Mucosa of rectum (tissue), 2 donors: ENCODE measurements around the gene HLCS.
"Not testable (repeated sequence)": the region's sequence is repeated elsewhere in the genome, so short reads cannot be mapped to it uniquely, and the experiment has no call there.

Experiments
- H3K27ac ChIP-seq, 2 donors: one replicate each; pipeline ENCODE4 v1.7.0; 2013; ENCODE audit warnings: inconsistent platforms in 2 of 2, low read depth in 2 of 2, low read length in 2 of 2
- H3K27me3 ChIP-seq, 2 donors: one replicate each; pipeline ENCODE4 v1.7.0; 2013; ENCODE audit warnings: low read length in 2 of 2; ENCODE audit not compliant: control insufficient read depth in 2 of 2, insufficient read depth in 2 of 2
- H3K36me3 ChIP-seq, 2 donors: one replicate each; pipeline ENCODE4 v1.7.0; 2013; ENCODE audit warnings: low read length in 2 of 2; ENCODE audit not compliant: control insufficient read depth in 2 of 2, insufficient read depth in 2 of 2
- H3K4me1 ChIP-seq, 2 donors: one replicate each; pipeline ENCODE4 v1.7.0; 2013; ENCODE audit warnings: low read length in 2 of 2, mild to moderate bottlenecking in 1 of 2; ENCODE audit not compliant: control insufficient read depth in 2 of 2, insufficient read depth in 2 of 2
- H3K4me3 ChIP-seq, 2 donors: one replicate each; pipeline ENCODE4 v1.7.0; 2013; ENCODE audit warnings: low read length in 2 of 2
- H3K9ac ChIP-seq, 2 donors: one replicate each; pipeline ENCODE4 v1.7.0; 2013; ENCODE audit warnings: low read length in 2 of 2, low read depth in 1 of 2, mild to moderate bottlenecking in 1 of 2
- H3K9me3 ChIP-seq, 2 donors: one replicate each; pipeline ENCODE4 v1.7.0; 2013; ENCODE audit warnings: low read length in 2 of 2; ENCODE audit not compliant: control insufficient read depth in 2 of 2
- donor health status: healthy.
- donor health status: Normal muscosa, but diverticular disease.

The HLCS gene

DNA sequence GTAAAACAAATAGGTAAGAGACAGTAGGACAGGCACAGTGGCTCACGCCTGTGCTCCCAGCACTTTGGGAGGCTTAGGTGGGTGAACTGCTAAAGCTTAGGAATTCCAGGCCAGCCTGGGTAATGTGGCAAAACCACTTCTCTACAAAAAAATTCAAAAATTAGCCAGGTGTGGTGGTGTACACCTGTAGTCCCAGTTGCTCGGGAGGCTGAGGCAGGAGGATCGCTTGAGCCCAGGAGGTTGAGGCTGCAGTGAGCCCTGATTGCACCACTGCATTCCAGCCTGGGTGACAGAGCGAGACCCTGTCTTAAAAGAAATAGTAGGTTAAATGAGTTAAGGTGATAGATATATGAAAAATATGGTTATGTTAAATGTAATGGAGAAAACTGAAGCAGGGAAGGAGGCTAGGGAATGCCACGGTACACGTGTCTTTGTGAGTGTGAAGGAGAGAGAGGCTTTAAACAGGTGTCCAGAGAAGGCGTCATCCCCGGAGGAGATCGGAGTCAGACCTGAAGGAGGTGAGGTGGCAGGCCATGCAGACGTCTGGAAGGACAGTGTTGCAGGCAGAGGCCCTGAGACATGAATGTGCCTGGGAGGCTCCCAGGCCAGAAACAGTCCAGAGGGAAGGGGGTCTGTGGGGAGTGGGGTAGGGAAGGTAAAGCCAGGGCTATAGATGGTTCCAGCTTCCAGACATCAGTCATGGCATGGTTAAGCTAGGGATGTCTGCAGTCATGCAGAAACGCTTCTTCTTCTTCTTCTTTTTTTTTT lies 32.8 kb upstream of the HLCS start:
- Histone ChIP-seq H3K27me3 (peaks cover 0 to 2% of the 10 kb centered on the region in 2 donors), H3K9ac (no peak overlapping the region), H3K36me3 (no peaks in the 10 kb centered on the region), H3K4me3 (no peak overlapping the region), H3K9me3 (no peaks in the 10 kb centered on the region), H3K4me1 (no peaks in the 10 kb centered on the region), H3K27ac (no peak overlapping the region)

DNA sequence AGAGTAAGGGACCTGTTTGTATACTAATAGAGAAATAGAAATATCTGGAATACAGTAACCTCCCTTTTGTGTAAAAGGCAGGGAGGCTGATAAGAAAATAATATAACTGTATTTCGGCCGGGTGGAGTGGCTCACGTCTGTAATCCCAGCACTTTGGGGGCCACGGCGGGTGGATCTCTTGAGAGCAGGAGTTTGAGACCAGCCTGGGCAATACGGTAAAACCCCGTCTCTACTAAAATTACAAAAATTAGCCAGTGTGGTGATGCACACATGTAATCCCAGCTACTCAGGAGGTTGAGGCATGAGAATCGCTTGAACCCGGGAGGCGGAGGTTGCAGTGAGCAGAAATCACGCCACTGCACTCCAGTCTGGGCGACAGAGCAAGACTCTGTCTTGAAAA lies 28.8 kb upstream of the HLCS start:
- H3K9ac ChIP-seq, H3K27me3 ChIP-seq, H3K9me3 ChIP-seq, H3K4me3 ChIP-seq, H3K36me3 ChIP-seq, H3K4me1 ChIP-seq, H3K27ac ChIP-seq: not testable (repeated sequence)

DNA sequence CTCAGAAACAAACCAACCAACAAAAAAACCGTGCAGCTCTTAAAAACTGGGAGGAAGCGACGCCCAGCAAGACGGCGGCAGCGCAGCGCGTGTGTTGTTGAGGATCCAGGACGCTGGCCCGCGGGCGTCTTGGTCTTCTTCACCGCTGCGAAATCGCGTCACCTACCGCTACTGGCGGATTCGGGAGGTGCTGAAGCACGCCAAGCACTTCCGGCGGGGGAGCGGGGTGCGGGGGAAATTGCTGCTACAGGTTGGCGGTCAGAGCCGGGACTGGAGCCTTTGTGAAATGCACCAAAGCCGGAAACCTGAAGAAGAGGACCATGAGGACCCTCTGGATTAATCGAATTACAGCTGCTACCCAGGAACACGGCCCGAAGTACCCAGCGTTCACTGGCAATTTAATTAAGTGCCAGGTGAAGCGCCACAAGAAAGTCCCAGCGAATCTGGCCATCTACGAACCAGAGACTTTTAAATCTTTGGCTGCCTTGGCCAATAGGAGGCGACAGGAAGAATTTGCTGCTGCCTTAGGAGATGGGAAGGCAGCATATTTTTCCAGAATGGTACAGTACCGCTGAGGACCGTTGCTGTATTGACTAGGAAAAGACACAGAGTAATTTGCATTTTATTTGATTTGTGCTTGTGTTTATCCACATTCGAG lies 28.2 kb upstream of the HLCS start:
- H3K4me3 ChIP-seq: no peak overlapping the region
- no peaks in the 10 kb centered on the region for H3K36me3 ChIP-seq
- no peak overlapping the region for H3K9ac ChIP-seq
- H3K9me3 ChIP-seq: no peaks in the 10 kb centered on the region
- H3K27ac ChIP-seq: no peak overlapping the region
- H3K4me1 ChIP-seq: no peaks in the 10 kb centered on the region
- H3K27me3 ChIP-seq: peaks cover 0 to 2% of the 10 kb centered on the region in 2 donors

DNA sequence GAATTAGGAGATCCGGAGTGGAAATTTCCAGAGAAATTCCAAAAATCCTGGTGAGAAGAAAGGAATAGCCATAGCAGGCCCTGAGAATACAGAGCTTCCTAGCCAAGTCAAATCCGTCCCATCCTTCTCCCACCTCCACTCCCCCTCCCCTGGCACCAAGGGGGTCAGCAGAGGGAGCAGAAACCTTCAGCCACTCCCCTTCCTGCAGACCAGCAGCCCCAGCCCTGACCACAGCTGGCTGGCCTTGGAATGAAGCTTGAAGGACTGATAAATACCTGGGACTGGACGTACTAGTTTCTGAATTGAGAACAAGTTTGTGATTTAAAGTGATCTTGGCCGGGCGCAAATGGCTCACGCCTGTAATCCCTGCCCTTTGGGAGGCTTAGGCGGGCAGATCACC lies 26.2 kb upstream of the HLCS start:
- no peaks in the 10 kb centered on the region for H3K9me3 ChIP-seq
- H3K4me1 ChIP-seq: peaks cover 0 to 3% of the 10 kb centered on the region in 2 donors
- no peak overlapping the region for H3K4me3 ChIP-seq
- H3K36me3 ChIP-seq: no peaks in the 10 kb centered on the region
- peaks cover 0 to 2% of the 10 kb centered on the region in 2 donors for H3K27me3 ChIP-seq
- H3K27ac ChIP-seq: no peak overlapping the region
- no peak overlapping the region for H3K9ac ChIP-seq

DNA sequence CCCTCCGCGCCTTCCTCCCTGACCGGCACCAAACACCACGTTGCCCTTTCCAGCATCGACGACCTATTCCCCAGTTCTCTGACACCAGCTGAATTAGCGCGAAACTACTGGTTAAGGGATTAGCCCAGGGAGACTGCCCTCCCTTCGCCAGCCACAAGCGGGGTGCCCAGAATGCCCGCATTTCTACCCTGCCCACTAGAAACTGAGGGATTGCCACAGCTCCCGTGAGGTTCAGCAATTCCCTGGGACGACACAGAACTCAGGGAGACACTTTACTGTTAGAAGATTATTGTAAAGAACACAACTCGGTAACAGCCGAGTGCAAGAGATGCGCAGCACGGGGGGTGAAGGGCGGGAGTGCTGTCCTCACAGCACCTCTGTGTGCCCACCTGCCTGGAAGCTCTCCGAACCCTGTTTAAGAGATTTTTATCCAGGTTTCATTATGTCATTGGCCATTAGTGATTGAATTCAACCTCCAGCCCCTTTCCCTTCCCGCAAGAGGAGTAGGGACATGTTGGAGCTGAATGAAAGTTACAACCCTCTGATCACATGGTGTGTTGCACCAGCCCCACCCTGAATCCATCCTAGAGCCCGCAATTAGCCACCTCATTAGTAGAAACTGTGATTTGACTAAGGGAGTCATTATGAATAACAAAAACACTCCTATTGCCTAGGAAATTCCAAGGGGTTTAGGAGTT lies 24.2 kb upstream of the HLCS start:
- no peaks in the 10 kb centered on the region for H3K27me3 ChIP-seq
- H3K36me3 ChIP-seq: no peaks in the 10 kb centered on the region
- H3K9ac ChIP-seq: peak overlapping the region in 1 of 2 donors; percentile 78

DNA sequence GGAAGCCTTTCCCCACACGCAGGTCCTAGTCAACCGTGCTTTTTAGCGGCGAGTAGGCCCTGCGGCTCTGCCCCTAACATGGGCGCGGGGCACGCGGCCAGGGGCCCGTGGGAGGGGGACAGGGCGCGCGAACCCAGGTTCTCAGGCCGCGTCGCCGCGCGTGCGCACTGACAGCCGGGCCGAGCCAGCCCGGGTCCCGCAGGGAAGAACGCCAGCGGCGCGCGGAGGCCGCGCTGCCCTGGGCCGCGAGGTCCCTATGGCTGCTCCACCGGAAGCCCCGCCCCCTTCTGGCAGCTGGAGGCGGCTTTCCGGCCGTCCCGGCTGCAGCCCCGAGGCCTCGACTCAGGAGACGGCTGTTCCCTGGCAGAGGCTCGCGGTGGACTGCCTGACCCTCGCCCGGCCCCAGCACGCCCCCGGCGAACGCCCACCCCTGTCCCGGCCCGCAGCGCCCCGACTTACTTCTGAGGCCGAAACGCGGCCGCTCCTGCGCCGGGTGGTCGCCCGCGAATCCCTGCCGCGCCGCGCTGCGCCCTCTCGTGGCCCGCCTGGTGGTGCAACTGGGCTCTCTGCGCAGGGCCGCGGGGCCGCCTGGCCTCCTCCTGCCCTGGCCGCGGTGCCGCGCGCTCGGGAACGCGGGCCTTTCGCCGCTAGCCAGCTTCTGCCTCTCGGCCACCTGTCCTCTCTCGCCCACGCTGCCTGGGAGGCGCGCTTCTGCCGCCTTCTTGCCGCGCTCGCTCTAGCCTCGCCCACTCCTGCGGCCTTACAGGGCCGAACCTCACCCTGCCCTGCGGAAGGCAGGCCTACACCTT lies 23.4 kb upstream of the HLCS start:
- H3K9ac ChIP-seq: peak overlapping the region; percentile 70 to 78
- H3K36me3 ChIP-seq: no peaks in the 10 kb centered on the region
- no peaks in the 10 kb centered on the region for H3K9me3 ChIP-seq
- H3K4me3 ChIP-seq: peak overlapping the region; percentile 70
- H3K27me3 ChIP-seq: no peaks in the 10 kb centered on the region
- H3K27ac ChIP-seq: peak overlapping the region; percentile 90 to 92
- peaks cover 0 to 3% of the 10 kb centered on the region in 2 donors for H3K4me1 ChIP-seq

More for the DNA sequence above, 24.2 kb upstream of the HLCS start:
- peaks cover 0 to 3% of the 10 kb centered on the region in 2 donors for H3K4me1 ChIP-seq
- H3K27ac ChIP-seq: peak overlapping the region; percentile 90 to 92
- H3K4me3 ChIP-seq: peak overlapping the region; percentile 70
- no peaks in the 10 kb centered on the region for H3K9me3 ChIP-seq

DNA sequence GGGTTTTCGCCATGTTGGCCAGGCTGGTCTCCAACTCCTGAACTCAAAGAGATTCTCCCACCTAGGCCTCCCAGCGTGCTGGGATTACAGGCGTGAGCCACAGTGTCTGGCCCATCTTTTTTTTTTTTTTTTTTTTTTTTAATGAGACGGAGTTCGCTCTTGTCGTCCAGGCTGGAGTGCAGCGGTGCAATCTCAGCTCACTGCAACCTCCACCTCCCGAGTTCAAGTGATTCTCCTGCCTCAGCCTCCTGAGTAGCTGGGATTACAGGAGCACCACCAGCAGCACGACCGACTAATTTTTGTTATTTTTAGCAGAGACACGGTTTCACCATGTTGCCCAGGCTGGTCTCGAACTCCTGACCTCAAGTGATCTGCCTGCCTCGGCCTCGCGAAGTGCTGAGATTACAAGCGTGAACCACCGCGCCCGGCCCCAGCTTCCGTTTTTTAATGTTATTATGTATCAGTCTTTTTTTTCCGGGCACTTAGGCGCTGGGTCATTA lies 22.8 kb upstream of the HLCS start:
- Histone ChIP-seq H3K9ac (peak overlapping the region; percentile 70 to 78), H3K4me3 (peak overlapping the region; percentile 70), H3K27ac (peak overlapping the region; percentile 90 to 92)

DNA sequence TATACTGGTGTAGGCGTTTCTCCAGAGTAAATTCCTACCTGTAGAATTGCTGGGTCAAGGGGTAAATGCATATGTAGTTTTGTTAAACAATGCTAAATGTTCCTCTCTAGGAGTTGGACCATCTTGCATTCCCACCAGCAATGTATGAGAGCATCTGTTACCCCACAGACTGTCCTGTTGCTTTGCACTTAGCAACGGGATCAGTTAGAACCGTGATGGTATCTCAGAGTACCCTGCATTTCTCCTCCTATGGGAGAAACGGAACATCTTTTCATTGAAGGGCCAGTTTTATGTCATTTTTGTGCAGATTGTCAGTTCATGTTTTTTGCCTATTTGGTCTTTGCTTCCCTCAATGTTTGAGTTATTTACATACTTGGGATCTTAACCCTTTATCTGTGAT lies 22.1 kb upstream of the HLCS start:
- no peaks in the 10 kb centered on the region for H3K36me3 ChIP-seq
- no peaks in the 10 kb centered on the region for H3K9me3 ChIP-seq
- H3K4me1 ChIP-seq: peaks cover 0 to 3% of the 10 kb centered on the region in 2 donors
- no peak overlapping the region for H3K9ac ChIP-seq
- H3K27me3 ChIP-seq: no peaks in the 10 kb centered on the region
- H3K27ac ChIP-seq: no peak overlapping the region
- H3K4me3 ChIP-seq: no peak overlapping the region

More for the DNA sequence above, 22.8 kb upstream of the HLCS start:
- H3K9me3 ChIP-seq, H3K27me3 ChIP-seq, H3K36me3 ChIP-seq, H3K4me1 ChIP-seq: not testable (repeated sequence)

DNA sequence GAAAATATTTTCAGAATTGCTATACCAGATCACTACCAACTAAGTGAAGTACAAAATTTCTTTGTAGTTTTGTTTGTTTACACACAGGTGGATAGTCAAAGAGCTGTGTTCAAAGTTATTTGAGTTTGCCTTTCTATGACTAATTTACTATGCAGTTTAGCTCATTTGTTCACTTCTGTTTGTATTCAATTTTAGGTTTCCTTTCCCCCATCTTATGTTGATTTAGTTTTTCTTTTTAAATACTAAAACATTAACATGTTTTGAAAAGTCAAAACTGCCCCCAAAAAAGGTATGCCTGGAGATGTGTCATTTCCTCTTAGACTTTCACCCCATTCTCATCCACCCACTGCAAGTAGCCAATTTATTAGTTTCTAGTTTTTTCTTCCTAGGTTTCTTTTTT lies 21.4 kb upstream of the HLCS start:
- Histone ChIP-seq H3K36me3 (no peaks in the 10 kb centered on the region), H3K9ac (no peak overlapping the region), H3K4me3 (no peak overlapping the region), H3K4me1 (peaks cover 0 to 3% of the 10 kb centered on the region in 2 donors), H3K27me3 (no peaks in the 10 kb centered on the region), H3K9me3 (no peaks in the 10 kb centered on the region), H3K27ac (no peak overlapping the region)
